OCI-LY7 (cell line): ENCODE data around the gene OR8D4. TPM values are rescaled to one million over a fixed set of nuclear protein-coding genes. Genes with fewer than 3 reads are reported as not detected.

Experiments used
- BruUV-seq: library from RNA; stranded (reverse); fragments of 400-500 nt; replicated peaks from 2 replicates; lab custom pipeline; 2021; lab: Mats Ljungman, UMichigan
- CTCF ChIA-PET: fragments of 300-600 bp; sonication (Branson Sonifier 250); formaldehyde crosslinking; loops from one replicate; lab custom pipeline; 2022; ENCODE audit warnings: antibody characterized with exemption; ENCODE audit not compliant: unreplicated experiment; lab: Charles Lee
- POLR2A ChIA-PET: fragments of 300-600 bp; sonication (Branson Sonifier 250); formaldehyde crosslinking; loops from one replicate; lab custom pipeline; 2022; ENCODE audit warnings: antibody characterized with exemption; lab: Charles Lee
- DNase-seq: peaks from one replicate; pipeline ENCODE4 v3.0.0-alpha.2; 2015; ENCODE audit warnings: low spot score
- H2AFZ ChIP-seq: fragments of 200-600 bp; sonication (generic), shearing (Covaris generic); 2 replicates; pipeline ENCODE4 v1.6.1; 2014; ENCODE audit warnings: mild to moderate bottlenecking, antibody characterized with exemption, low read length, moderate library complexity
- H3K27ac ChIP-seq: fragments of 200-600 bp; sonication (generic); 2 replicates; pipeline ENCODE4 v1.5.1; 2014; ENCODE audit warnings: mixed run types, low read depth, mild to moderate bottlenecking, moderate library complexity, low read length, inconsistent platforms; ENCODE audit not compliant: poor library complexity, severe bottlenecking
- H3K36me3 ChIP-seq: fragments of 200-600 bp; sonication (generic); 2 replicates; pipeline ENCODE4 v1.6.1; 2014; ENCODE audit warnings: mild to moderate bottlenecking, antibody characterized with exemption, low read length, moderate library complexity, mixed read lengths; ENCODE audit not compliant: insufficient read depth
- H3K4me1 ChIP-seq: fragments of 200-600 bp; sonication (generic); 2 replicates; pipeline ENCODE4 v1.5.1; 2014; ENCODE audit warnings: mild to moderate bottlenecking, low read length; ENCODE audit not compliant: insufficient read depth, poor library complexity, severe bottlenecking
- H3K4me2 ChIP-seq: fragments of 200-600 bp; sonication (generic); 2 replicates; pipeline ENCODE4 v1.6.1; 2014; ENCODE audit warnings: mild to moderate bottlenecking, low read length
- H3K4me3 ChIP-seq: fragments of 200-600 bp; sonication (generic); 2 replicates; pipeline ENCODE4 v1.5.1; 2014; ENCODE audit warnings: mild to moderate bottlenecking, low read depth, low read length; ENCODE audit not compliant: poor library complexity, severe bottlenecking
- H3K79me2 ChIP-seq: fragments of 200-600 bp; sonication (generic); 2 replicates; pipeline ENCODE4 v1.6.1; 2016; ENCODE audit warnings: low read depth, mild to moderate bottlenecking, low read length, moderate library complexity, mixed read lengths; ENCODE audit not compliant: insufficient read depth
- H3K9me2 ChIP-seq: fragments of 200-600 bp; sonication (generic); 2 replicates; pipeline ENCODE4 v1.6.1; 2016; ENCODE audit warnings: mild to moderate bottlenecking, low read length, mixed read lengths; ENCODE audit not compliant: insufficient read depth
- H3K9me3 ChIP-seq: fragments of 200-600 bp; sonication (generic); 2 replicates; pipeline ENCODE4 v1.6.1; 2014; ENCODE audit warnings: mild to moderate bottlenecking, mixed run types, low read length, mixed read lengths
- H4K20me1 ChIP-seq: fragments of 200-600 bp; sonication (generic); 2 replicates; pipeline ENCODE4 v1.6.1; 2014; ENCODE audit warnings: mild to moderate bottlenecking, antibody characterized with exemption, low read length, moderate library complexity, mixed read lengths; ENCODE audit not compliant: insufficient read depth
- CTCF ChIP-seq: fragments of 200-600 bp; sonication (generic); conservative IDR thresholded peaks from 2 replicates; pipeline ENCODE4 v1.5.1; 2014; ENCODE audit warnings: mild to moderate bottlenecking, antibody characterized with exemption, low read length, moderate library complexity, mixed read lengths
- EZH2phosphoT487 ChIP-seq: fragments of 200-600 bp; sonication (generic); IDR thresholded peaks from 2 replicates; pipeline ENCODE4 v1.6.1; 2018; ENCODE audit warnings: low read depth, borderline replicate concordance, mild to moderate bottlenecking, mixed run types, antibody characterized with exemption, low read length, moderate library complexity, mixed read lengths
- intact Hi-C: fragments of 100-400 bp; cut with micrococcal nuclease; formaldehyde crosslinking; loops from one replicate; pipeline ENCODE4 v1.10.0; 2022; ENCODE audit not compliant: unreplicated experiment
- total RNA-seq, 2 experiments: library from RNA; depleted of rRNA in 1 of 2; stranded (reverse); fragments of >200 nt in 1 of 2; shearing (Covaris generic) in 1 of 2; gene quantifications; 2 replicates each; pipeline ENCODE4 v1.2.3, GENCODE V29; 2014 to 2022

The OR8D4 gene
- total RNA-seq, 2 experiments from 2014 or later: not detected

- Histone ChIP-seq H3K27ac (no peak overlapping the region), H4K20me1 (no peaks in the 10 kb centered on the region), H3K9me3 (no peaks in the 10 kb centered on the region), H2AFZ (no peak overlapping the region), H3K4me2 (no peak overlapping the region), H3K9me2 (no peaks in the 10 kb centered on the region), H3K4me3 (no peak overlapping the region), H3K4me1 (no peaks in the 10 kb centered on the region), H3K79me2 (no peaks in the 10 kb centered on the region), H3K36me3 (no peaks in the 10 kb centered on the region)
- ChIA-PET POLR2A (no interaction called here), CTCF (no interaction called here)
- DNase-seq: no peak
- no TSS peak for BruUV-seq
- intact Hi-C loops: no loop called here
- TF ChIP-seq CTCF: no peak
- TF ChIP-seq EZH2phosphoT487: no peak
These were observed 3.9 kb downstream of the OR8D4 start for GRCh38 chr11:123905826-123906225.

DNA sequence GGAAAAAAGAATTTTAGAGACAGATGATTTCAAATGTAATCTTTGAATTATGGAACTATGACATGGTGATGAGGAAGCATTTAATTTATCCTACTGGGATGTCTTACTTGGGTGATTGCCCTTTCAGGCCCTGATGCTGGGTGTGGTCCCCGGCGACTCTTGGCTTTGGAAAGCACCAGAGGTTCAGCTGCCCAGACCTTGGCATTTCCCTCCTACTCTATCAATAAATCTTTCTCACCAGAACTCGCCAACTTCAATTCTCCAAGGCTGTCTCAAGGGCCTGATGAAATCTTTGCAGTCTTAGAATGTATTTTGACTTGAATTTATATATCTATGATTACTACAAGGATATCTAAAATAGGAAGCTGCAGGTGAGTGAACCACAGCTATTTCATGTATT is 19.0 kb downstream of the OR8D4 start:
- H3K79me2 ChIP-seq: no peaks in the 10 kb centered on the region
- no peak overlapping the region for H3K4me3 ChIP-seq
- no peaks in the 10 kb centered on the region for H4K20me1 ChIP-seq
- TF ChIP-seq EZH2phosphoT487 (no peak), CTCF (no peak)
- intact Hi-C loops: no loop called here
- POLR2A ChIA-PET: no interaction called here
- H2AFZ ChIP-seq: no peak overlapping the region
- no peaks in the 10 kb centered on the region for H3K4me1 ChIP-seq
- H3K4me2 ChIP-seq: no peak overlapping the region
- H3K9me2 ChIP-seq: no peaks in the 10 kb centered on the region
- no TSS peak for BruUV-seq
- H3K27ac ChIP-seq: no peak overlapping the region
- CTCF ChIA-PET: no interaction called here
- no peaks in the 10 kb centered on the region for H3K9me3 ChIP-seq
- no peaks in the 10 kb centered on the region for H3K36me3 ChIP-seq
- no peak for DNase-seq

- intact Hi-C loops: no loop called here
- no peaks in the 10 kb centered on the region for H3K79me2 ChIP-seq
- no peaks in the 10 kb centered on the region for H3K9me3 ChIP-seq
- no peaks in the 10 kb centered on the region for H4K20me1 ChIP-seq
- POLR2A ChIA-PET: no interaction called here
- no TSS peak for BruUV-seq
- CTCF ChIA-PET: no interaction called here
- no peak overlapping the region for H3K27ac ChIP-seq
- H2AFZ ChIP-seq: no peak overlapping the region
- H3K4me3 ChIP-seq: no peak overlapping the region
- no peak for TF ChIP-seq CTCF
- TF ChIP-seq EZH2phosphoT487: no peak
- H3K4me1 ChIP-seq: no peaks in the 10 kb centered on the region
- no peaks in the 10 kb centered on the region for H3K36me3 ChIP-seq
- no peak for DNase-seq
- no peaks in the 10 kb centered on the region for H3K9me2 ChIP-seq
- H3K4me2 ChIP-seq: no peak overlapping the region
These were observed 22.1 kb downstream of the OR8D4 start for GRCh38 chr11:123924027-123924426.
